ENCODE results near the gene POLR2M.

The POLR2M gene

DNA sequence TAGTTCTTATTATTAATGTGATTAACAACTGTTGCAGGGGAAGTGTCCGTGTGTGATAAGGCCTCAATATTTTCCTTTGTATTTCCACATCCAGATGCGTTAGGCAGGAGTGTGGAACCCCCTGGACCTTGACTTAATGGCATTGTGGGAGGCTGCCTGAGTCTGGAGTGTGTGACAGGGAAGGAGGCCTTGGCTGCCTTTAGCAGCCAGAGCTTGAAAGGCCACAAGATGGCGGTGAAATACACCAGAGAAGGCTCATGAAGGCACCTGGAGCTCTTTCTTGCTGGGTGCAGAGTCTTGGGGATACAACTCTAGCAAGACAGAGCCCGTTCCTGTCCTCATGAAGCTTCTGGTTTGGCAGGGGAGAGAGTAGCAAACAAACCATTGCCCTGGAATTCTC lies 36.9 kb downstream of the POLR2M start:
- no peak for DNase-seq

DNA sequence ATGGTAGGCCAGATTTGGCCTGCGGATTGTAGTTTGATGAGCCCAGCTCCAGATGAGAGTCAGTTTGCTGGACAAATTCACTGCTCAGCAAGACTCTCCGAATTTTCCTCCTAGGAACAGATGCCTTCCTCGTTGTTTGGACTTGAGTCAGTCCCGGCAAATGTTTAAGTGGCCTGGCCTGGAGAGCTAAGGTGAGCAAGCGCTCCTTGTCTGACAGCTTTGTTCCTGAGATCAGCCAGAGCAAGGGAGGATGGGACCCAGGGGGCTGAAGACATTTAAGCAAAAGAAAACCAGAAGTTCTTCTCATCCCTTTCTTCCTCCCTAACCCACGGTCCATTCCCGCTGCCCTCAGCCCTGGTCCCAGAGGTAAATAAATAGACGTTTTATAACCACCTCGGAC lies 40.3 kb downstream of the POLR2M start:
- no peak for DNase-seq

DNA sequence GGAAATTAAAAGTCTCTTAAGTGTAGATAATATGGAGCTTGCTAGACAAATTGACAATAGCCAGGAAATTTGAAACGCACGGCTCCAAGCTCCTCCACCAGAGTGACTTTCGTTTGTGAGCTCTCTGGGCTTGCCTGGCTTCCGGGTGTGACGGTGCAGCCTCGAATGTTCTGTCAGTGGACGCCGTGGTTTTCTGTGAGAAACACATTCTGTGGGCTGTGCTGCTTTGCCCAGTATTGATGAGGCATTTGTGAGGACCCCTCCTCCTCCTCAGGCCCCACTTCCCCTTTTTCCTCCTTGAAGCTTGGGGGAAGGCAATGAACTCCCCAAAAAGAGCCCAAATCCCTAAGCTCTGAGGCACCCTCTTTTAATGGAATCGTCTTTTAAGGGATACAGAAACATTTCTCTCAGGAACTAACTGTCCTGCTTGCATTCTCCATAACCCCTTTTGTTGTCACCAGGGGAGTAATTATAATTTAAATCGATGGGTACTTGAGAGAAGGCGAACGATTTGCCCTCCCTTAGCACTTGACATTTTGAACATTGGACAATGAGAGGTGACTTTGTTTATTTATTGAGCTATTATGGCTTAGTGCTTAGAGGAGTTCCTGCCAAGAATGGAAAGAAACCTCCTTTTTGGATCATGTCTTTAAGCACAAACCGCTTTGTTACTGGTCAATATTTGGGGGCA lies 40.8 kb downstream of the POLR2M start:
- DNase-seq = peak in 4 of 6 experiments; percentile 3 to 38 (median 12)

DNA sequence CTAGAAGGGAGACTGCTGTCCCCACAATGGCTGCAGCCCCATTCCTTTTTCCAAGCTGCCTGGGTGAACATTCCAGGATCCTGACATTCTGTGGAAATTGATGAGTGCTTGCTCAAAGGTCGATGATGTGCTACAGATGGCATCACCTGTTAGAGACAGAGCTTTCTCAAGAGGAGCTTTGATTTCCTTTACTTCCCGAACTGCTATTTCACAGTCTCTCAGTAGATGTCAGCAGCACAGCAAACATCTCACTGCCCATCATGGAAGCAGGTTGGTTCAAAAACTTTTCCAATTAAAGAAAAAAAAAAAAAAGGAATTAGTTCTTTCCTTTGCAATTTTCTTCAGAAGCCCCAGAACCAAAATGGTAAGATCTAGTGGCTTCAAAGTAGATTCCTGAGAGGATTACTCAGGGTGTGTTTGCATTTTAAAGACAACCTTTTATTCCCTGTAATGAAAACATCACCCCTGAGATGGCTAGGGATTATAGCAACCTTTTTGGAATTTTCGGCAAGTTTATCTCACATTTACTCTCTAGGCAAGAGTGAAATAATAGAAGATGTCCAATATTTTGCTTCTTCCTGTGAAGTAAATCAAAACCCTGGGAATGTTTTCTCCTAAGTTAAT lies 44.8 kb downstream of the POLR2M start:
- no peak for DNase-seq

DNA sequence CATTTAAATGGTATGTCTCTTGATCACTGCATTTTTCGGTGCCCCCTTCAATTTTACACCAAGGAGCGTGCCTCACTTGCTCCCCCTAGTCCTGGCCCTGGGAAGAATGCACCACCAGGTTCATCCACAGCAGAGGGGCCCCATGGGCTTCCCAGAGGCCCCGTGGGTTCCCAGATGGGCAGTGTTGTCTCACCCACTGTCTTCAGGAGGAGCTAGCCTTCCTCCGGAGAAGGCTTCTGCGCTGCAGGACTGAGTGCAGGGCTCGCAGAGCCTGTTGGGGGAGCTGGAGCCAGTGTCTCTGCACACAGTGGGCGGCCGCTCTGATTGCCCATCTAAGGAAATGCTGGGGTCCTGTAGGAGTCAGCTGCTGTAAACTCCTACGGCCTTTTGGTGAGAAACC lies 45.9 kb downstream of the POLR2M start:
- DNase-seq = no peak

DNA sequence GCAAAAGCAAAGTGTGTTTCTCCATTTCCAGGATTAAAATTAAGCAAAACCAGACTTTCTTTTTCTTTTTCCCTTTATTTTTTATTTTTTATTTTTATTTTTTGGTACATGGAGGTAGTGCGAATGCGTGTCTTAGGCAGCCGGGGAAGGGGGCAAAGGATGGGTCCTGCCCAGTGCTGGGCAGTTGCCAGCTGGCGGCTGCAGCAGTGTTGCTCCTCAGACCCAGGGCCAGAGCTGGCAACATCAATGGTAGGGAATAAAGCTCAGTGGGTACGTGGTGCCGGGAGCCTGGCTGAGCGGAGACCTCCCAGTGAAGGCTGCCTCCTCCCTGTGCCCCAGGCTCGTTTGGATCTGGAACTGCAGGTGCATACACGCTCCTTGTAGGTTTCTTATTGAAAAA lies 46.3 kb downstream of the POLR2M start:
- no peak for DNase-seq

DNA sequence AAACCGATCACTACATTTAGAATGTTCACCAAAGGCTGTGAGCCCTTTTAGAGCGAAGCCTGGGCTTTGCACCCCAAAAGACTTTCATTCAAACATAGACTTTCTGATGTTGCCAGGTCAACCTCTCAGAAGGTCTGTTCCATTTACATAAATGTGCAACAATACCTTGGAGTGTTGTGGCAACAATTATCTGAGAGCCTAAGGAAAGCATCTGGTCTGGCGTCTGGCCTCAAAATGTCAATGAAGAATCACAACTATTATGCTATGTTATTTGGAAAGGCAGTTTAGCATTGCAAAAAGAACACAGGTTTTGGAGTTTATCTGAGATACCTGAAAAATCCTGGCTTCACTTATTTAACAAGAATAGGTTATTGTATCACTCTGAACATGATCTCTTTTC lies 50.0 kb downstream of the POLR2M start:
- no peak for DNase-seq

DNA sequence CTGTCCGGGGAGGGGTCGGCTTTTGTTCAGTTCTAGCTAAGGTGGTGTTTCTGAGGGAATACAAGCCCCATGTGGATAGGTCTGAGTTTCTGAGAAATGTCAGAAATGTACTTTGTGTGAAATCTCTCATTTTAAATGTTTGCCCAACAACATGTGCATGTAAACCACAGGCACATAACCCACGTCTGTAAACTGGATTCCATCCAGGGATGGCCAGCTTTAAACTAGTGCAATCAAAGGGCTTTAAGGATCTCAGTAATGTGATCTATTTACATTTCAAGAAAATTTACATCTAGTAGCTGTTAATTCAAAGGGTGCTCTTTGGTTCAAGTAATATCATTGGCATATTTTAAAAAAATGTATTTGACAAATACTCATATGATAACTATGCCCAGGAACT lies 52.0 kb downstream of the POLR2M start:
- DNase-seq = no peak

DNA sequence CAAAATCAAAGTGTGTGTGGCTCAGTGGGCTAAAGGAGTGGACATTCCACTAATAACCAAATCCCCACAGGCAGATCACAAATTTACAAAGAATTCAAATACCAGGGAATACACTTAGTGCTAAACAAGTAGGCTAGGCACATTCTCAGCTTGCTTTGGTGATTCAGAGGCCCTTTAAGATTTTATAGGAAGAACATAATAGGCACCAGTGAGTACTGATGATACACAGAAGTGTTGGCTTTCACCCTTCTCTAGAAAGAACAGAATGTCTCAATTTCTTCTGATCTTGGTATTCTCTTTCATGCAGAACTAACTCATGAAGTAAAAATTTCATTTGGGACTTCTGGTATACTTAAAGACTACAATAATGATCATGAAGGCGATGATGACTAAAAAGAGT lies 55.0 kb downstream of the POLR2M start:
- no peak for DNase-seq

DNA sequence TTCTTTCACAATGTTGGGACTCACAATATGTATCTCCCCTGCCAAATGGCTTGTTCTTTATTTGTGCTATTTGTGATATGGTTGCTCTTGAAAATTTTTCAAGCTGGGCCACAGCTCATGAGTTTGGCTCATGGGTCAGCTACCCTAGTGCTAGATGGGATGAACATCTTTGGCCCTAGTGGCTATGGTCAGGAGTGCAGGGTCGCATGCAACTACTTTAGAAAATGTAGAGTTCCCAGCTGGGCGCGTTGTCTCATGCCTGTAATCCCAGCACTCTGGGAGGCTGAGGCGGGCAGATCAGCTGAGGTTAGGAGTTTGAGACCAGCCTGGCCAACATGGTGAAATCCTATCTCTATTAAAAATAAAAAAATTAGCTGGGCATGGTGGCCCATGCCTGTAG lies 55.8 kb downstream of the POLR2M start:
- no peak for DNase-seq

DNA sequence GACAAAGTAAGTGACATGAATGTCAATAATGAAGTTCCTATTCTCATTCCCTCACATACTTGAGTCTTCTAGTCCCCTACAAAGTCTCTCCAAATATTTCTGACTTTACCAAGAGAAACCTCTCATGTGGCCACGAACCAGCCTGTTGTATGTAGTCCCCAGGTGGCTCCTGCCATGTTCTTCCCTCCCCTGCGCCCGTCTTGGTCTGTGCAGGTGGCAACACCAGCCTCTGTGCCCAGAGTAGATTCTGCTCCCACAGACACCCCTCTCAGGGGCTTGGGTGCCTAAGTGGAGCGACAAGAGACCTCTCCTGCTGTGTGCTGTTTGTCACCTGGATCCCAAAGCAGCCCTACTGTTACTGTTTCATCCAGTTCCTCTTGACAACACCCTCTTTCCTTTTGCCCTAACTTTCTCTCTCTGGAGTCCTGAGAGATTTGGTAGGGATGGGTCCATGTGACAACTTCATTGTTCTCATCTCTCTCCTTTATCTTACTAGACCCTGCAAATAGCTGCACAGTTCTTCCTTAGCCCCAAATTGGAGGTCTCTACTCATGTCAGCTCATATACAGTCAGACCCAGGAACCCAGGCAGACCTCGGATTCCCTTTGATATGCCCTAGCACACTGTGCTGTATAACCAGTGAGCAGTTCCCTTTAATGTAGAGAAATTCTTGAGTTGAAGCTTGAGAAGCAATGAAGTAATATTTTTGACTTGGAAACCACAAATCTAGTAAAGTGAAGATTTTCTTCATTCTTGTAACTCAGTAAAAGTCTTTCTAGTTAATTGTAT lies 56.9 kb downstream of the POLR2M start:
- DNase-seq = no peak

Measured in stimulated activated naive CD4-positive, alpha-beta T cell (primary cell).